HEK293T (cell line): ENCODE results near the gene CCDC146.

Source experiments
- ARNT ChIP-seq: fragments of 450-650 bp; IDR thresholded peaks from 2 replicates; pipeline ENCODE4 v1.6.1; 2017; ENCODE audit warnings: mild to moderate bottlenecking
- BHLHE40 ChIP-seq: fragments of 450-650 bp; IDR thresholded peaks from 2 replicates; pipeline ENCODE4 v1.6.1; 2016; ENCODE audit warnings: mild to moderate bottlenecking, moderate library complexity, borderline replicate concordance
- CTBP1 ChIP-seq: fragments of 450-650 bp; IDR thresholded peaks from 2 replicates; pipeline ENCODE4 v1.6.1; 2016; ENCODE audit warnings: borderline replicate concordance
- ELF4 ChIP-seq: fragments of 450-650 bp; IDR thresholded peaks from 2 replicates; pipeline ENCODE4 v1.6.1; 2017; ENCODE audit warnings: antibody characterized with exemption
- FOXA1 ChIP-seq: fragments of 450-650 bp; IDR thresholded peaks from 2 replicates; pipeline ENCODE4 v1.6.1; 2016; ENCODE audit warnings: mild to moderate bottlenecking
- FOXK2 ChIP-seq: fragments of 450-650 bp; IDR thresholded peaks from 2 replicates; pipeline ENCODE4 v1.6.1; 2016; ENCODE audit warnings: mild to moderate bottlenecking
- HDGF ChIP-seq: fragments of 450-650 bp; IDR thresholded peaks from 2 replicates; pipeline ENCODE4 v1.6.1; 2017; ENCODE audit warnings: antibody characterized with exemption, borderline replicate concordance
- L3MBTL2 ChIP-seq: fragments of 450-650 bp; conservative IDR thresholded peaks from 2 replicates; pipeline ENCODE4 v1.6.1; 2016; ENCODE audit warnings: mild to moderate bottlenecking
- SUZ12 ChIP-seq: fragments of 450-650 bp; IDR thresholded peaks from 2 replicates; pipeline ENCODE4 v1.6.1; 2016; ENCODE audit warnings: mild to moderate bottlenecking

- TF ChIP-seq SUZ12 (no peak), L3MBTL2 (no peak), HDGF (no peak), BHLHE40 (no peak), ELF4 (no peak), FOXK2 (no peak), CTBP1 (no peak), FOXA1 (no peak), ARNT (no peak)
Measured at GRCh38 chr7:77269360-77270093, 147.1 kb downstream of the CCDC146 start.
